GM19467 (cell line): Measurements from ENCODE around the gene TBX3.

Source experiments
- ATAC-seq: cut with Tn5 transposase; IDR thresholded peaks from one replicate; pipeline ENCODE4 v1.9.1; 2021; ENCODE audit warnings: mild to moderate bottlenecking, moderate library complexity; ENCODE audit not compliant: unreplicated experiment

The TBX3 gene

DNA sequence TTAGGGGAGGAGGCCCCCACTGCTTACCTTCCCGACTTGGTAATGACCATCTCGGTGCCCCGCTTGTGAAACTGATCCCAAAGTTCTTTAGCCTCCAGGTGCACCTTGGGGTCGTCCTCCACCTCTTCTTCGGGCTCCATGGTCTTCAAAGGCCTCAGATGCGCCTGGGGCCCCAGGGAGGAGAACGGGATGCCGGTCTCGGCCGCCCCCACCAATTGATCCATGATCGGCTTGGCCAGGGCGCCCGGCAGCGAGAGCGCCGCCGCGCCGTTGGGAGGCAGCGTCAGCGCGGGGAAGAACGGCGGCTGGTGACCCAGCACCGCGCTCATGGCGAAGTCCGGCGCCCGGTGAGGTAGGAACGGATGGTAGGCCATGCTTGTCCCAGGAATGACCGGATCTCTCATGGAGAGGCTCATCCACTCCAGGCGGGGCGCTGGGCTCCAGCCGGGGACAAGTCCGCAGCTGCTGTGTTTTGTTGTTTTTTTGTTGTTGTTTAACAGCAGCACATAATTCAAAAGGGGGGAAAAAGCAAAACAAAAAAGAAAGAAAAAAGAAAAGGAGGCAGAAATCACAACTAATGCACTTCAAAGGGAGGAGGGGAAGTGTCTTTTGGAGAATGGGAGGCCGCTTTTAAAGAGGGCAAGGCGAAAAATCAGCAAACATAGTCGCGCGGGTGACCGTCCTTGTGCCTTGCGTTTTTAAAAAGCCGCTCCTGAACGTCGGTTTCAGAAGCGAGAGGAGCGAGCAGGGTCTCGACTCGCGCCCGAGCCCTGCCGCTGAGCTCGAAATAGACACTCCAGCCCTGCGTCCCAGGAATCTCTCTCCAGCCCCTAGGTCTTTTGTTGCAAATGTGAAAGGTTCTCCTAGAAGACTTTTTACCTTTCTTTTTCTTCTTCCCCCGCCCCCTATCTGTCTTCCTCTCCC is 928 bp downstream of the TBX3 start:
- ATAC-seq = no peak

DNA sequence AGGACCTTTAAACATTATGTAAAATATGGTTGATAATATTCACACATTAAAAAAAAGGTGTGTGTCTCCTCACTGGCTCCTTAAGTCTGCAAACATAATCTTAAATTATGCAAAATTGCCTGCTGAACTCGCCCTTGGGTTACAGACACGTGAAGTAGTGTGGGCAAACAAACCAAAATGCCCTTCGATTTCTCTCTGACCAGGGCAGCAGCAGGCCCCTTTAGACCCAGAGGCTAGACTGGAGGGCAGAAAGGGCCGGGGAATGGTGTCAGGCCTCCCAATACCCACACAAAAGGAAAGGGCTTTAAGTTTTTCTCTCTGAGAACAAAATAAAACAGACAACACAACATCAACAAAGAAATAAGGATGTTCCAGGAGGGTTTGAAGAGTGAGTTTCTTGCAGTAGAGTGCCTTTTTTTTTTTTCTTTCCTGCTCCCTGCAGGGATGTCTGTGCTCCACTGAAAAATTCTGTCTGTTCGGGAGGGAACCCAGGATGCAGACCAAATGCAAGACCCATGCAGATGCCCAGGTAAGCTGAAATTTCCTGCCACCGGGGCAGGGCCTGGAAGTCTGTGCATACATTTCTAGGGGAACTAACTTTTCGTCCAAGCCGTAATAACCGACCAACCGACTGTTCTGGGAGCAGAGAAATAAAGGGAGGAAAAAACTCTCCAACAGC is 1.7 kb downstream of the TBX3 start:
- no peak for ATAC-seq

DNA sequence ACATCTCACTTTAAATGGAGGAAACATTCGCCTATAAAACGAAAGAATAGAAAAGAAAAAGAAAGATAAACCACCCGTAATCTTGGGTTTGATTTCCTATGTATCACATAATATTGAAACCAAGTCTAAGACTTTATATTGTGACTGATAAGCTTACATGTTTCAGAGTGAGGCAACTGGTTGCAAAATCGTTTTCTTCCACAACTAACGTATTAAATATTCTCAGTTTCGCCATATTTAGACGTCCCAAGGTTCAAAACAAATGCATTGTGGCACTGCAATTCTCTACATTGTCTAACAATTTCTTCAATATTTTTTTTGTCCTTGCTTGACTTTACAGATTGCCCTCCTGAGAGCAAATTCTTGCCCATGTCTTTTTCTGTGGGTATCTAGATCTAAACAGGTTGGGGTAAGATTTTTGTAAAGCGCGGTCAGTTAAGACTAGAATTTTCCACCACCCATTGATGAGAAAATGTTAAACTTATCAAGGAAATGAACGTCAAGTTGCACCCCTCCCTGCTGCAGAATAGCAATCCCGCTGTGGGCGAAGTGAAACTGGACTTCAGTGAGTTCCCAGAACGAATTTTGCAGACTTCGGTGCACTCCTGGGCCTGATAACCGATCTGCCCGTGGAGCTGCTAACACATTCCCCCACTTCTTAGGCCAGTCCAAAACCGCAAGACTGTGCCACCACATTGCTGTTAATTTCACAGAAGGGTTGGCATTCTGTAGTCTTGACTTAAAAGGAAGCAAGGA is 2.7 kb downstream of the TBX3 start:
- no peak for ATAC-seq

DNA sequence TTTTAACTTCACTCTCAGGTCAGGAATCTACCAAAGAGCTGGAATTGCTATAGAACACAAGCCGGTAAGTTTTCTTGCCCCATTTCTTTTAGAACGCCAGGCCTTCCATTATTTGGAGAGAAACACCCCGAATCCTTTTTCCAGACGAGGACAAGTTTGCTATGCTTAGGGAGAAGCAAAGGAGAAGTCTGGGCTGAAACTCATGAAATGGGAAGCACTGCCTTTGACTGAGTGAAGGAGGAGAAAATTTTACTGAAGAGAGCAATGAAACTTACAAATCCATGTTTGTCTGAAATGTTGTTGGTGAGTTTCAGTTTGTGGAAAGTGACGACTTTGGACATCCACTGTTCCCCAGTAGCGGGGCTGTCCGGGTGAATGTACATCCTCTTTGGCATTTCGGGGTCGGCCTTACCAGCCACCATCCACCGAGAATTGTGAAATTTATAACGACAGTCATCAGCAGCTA is 3.3 kb downstream of the TBX3 start:
- ATAC-seq = no peak

DNA sequence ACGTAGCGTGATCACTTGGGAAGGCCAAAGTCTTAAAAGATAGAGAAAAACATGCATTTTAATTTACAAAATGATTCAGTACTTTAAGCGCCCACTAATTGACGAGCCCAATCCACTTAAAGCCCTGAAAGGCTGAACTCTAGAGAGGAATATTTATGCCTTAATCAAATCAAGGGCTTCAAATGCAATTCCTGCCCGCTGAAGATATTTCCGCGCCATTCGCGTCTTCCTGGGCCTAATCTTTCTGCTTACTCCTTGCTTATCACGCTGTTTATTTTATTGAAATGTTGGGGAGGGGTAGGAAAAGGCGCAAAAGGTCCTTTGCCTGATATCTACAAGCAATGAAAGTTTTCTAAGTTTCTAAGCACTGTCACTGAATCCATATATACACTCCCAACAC is 4.0 kb downstream of the TBX3 start:
- ATAC-seq = no peak

DNA sequence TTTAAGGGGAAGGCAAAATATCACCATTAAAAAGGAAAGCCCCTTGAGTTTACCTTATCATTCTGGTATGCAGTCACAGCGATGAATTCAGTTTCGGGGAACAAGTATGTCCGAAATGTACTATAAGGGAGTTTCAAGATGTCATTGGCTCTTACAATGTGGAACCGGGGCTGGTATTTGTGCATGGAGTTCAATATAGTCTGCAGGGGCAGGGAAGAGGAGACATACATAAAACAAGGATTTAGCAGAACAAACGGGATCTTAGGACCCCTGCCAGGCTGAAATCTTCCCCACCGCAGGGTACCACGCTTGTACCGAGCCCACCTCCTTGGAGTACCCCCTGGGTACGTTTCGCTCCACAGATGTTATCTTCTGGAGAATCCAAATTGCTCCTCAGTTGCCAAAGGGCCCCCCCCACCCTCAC is 4.5 kb downstream of the TBX3 start:
- ATAC-seq = no peak

DNA sequence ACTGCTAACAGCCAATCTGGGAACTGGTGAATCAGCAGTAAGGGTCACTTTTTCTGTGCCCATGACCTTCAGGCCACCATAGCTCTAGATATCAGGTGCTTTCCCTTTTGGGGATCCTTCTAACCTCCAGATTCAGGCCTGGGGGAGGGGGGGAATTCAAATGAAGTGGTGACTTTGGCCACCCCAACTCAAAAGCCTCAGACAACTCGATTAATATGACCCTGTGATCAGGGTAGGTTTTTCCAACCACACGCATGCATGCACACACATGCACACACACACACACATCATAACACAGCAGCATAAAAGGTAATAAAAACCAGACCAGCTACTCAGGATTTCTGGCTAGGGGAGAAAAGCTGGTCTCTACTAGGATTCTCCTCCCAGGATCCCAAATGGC is 5.3 kb downstream of the TBX3 start:
- ATAC-seq = no peak

DNA sequence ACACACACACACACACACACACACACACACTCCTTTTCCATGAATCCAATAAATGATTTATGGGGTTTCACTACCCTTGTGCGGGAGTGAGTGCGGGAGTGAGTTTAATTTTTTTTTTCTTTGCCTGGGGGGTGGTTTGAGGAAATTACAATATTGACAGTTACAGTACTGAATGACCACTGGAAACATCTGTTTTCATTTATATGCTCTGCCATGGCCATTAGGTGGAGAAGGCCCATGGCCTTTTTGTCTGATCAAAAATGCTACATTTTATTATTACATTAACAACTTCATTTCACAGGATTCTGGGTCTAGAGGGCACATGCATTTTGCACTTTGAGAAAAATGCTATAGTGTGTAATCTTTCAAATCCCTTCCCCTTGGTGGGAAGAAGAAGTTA is 5.9 kb downstream of the TBX3 start:
- ATAC-seq = no peak

DNA sequence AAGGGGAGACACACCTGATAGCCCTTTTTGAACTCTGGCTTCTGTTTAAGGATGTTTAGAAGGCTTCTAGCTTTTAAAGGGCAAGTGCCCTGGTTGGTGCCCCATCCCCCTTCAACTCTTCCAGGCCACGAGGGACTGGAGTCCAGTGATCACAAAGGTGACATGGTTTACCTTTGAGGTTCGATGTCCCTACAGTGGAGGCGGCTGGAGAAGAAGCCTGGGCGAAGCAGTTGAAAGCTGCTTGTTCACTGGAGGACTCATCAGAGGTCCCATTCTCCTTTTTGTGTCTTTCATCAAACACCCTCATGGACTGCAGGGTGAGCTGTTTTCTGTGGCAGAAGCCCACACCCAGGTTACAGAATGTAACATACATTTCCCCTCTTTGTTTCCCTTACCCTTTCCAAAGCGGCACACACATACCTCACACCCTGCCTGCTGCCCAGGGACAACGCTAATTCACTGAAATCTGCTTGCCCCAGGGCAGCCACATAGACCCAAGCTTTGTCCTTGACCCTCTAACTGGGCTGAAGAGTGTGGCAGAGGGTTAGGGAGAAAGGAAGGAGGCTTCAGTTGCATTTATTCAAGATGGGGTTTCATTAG is 7.7 kb downstream of the TBX3 start:
- no peak for ATAC-seq

DNA sequence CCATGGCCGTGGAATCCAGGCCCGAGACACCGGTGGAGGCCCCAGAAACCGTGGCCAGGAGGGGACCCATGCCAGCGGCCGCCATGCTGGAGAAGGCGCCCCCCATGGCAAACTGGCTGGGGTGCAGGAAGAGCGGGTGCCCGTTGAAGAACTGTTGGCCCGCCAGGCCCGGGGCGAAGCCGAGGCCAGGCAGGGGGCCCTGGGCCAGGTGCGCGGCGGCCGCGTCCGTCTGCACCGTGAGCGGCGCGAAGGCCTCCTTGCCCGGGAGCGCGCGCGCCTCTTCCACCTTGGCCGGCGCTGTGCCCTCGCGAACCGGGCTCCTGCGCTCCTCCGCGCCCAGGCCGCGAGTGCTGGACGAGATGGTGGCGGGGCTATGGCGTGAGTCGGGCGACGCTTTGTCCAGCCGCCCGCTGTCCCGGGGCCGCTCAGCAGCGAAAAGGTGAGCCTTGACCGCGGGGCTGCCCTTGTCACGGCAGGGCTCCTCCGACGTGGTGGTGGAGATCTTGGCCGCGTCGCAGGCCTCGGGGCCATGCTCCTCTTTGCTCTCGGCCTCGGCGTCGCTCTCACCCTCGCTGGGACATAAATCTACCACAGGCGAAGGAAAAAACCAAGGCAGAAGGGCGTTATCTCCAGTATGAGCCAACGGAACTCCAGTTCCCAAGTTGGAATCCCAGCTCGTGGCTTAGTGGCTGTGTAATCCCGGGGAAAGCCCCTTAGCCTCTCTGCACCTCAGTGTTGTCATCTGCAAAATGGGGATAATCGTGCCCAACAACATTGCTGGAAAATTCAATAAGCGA is 9.5 kb downstream of the TBX3 start:
- no peak for ATAC-seq

DNA sequence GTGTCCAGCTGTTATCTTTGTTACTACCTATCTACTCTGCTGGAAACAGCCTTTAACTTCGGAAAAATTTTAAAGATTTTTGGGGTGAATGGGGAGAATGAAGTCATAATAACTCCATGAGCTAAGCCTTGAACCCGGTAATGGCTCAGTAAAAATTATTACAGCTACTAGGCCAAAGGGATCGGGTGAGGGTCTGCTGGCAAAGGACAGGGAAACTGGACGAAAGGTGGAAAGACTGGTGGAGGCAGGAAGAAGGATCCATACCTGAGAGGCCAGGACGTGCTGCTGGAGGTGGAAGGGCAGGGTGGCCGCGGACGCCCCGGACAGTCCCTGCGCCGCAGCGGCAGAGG is 10.1 kb downstream of the TBX3 start:
- no peak for ATAC-seq

DNA sequence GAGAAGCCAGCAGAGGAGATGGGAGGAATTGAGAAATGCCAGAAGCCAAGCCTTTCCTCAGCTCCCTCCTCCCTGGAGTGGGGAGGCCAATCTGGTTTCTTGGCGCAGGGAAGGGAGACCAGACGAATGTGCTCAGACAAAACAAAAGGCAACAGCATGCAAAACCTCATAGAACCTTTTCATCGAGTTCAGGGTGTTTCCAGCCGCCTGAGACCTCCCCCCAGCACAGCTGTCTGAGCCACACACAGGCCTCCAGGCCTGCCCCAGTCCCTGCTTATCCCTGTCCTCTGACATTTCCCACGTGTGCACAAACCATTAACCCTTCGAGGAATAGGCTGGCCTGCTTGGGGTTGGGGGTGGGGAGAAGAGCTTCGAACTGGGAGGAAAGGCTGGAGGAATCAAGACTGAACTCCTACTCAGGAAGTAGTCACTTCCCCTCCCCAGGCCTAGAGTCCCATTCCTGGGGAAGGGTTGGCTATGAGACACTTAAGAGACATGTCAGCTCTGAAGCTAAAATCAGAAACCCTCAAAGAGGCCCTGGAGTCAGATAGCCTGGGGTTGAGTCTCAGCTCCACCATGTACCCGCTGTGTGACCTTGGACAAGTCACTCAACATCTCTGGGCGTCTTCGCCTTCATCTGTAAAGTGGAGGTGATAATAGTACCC is 10.7 kb downstream of the TBX3 start:
- ATAC-seq = no peak

DNA sequence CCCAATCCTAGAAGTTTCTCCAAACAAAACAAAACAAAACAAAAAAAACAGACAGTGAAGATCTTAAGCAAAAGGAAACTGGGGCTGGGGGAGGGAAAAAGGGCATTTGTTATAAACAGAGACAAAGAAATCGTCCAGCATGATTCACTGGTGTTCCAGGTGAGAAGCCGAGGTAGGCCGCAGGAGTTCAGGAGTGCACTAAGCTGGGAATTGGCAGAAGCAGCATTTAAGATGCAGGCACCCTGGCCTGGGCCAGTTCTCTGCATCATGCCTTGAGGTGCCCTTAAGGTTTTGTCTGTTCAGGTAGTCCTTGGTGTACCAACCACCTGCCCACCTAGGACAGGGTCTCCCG is 11.2 kb downstream of the TBX3 start:
- no peak for ATAC-seq

DNA sequence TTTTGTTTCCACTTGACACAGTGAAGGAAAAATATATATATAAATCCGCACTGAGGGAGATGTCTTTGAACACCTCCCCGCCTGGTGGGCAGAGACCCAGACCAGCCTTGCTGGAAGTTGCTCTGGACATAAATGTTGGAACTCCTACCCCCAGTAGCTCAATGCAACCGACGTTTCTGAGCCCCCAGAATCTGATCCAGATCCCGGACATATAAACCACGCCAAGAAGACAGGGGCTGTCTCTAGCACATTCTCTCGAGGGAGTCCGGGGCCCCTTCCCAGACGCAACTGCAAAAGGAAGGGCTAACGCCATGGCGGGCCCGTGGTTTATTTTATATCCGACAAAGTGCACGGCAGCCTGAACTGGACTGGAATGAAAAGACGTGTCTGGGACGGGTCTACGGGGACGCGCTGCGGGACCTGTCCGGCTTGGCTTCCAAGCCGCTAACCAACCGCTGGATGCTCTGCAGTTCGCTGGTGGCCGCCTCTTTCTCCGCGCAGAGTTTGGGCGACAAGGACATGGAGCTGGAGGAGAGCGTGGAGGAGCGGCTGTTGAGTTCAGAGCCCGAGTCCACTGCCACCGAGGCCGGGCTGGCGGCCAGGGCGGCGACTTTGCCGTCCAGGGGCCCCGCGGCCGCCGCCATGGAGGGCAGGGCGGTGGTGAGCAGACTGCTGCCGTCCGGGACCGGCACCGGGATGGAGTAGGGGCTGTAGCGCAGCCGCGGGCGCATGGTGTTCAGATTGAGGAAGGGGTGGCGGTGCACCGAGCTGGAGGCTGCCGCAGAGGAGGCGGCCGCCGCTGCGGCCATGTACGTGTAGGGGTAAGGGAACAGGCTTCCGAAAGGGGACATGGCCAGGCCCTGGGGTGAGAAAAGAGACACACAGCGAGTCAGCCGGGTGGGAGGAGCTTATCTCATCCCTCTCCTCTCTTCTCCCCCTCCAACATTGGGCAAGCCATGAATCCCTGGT is 12.2 kb downstream of the TBX3 start:
- ATAC-seq = no peak

DNA sequence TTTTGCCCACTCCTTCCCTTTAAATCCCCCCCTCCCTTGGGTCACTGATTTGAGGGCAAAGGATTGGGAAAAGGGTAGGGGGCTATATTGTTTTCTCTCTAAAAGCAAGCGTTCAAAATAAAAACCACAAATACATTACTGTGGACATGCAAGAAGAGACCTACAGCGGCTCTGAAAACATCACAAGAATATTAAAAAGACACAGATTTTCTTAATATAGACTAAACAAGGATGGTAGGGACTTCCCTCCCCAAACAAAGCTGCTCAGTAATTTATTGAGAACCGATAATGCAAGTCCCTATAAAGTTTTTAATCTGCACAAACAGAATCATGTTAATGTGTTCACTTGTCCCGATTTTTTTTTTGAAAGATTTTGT is 12.9 kb downstream of the TBX3 start:
- no peak for ATAC-seq

DNA sequence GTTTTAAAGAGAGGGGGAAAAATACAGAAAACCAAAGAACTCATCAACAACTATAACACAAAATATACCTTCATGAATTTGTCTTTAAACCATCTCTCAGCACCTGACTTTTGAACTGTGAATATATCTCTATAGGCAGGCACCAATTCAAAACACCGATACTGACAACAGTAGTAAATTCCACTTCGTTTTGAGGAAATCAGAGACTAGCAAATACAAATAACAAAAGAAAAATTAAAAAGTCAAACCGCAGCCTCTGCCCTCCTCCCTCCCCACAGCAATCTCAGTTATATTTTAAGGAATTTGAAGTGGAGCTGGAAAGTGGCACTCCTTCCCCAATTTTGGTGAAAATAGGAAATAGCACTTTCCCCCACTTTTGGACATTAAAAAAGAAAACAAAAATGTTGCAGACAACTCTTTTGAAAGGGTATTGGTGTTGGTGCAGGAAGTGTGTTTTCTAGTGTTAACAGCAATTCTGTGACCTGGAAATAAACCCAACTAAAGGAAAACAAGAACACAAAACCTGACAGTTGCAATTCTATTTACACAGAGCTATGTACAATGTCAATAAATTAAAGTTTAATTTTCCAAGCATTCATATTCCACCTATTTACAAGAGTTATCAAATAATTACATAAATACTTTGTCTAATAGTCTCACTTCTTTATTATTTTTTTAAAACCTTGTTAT is 13.5 kb downstream of the TBX3 start:
- ATAC-seq = no peak

DNA sequence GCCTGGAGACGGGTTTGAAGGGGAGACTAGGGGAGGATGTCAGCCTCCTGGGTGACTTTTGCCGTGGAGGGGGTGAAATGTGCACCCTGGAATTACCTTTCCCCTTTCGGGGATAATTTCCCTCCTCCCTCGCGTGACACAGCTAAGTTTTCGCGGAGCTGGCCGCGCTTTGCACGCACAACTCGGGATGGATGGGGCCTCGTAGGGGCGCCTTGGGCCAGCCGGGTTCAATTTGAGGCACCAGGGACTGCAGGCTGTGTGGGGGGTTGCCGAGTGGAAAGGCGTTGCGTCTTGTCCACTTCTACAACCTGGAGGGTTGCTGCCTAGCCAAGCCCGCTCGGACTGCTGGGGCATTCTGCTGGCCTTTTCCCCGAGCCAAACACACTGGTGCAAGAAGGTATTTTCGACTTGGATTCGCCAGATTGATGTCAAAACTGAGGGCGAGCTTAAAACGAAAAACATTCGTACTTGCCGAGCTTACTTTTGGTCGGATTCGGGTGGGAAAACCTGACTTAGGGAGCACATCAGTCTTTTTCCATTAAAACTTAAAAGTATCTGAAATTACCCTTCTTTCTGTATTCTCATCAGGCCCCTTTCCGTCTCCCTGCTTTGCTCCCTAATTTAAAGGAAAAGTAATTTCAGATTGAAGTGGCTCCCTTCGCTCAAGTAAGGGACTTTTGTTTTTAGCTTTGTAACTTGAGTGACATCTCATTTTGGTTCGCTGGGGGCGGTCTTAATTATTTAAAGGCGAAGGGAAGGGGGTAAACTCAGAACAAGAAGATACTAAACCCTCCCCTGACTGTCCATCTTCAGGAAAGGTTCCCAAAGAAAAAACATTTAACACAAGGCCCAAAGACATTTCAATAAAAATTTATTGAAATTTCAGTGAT is 14.3 kb downstream of the TBX3 start:
- no peak for ATAC-seq
